Psoas muscle (tissue), 8 donors: ENCODE measurements around the gene BEST2. TPM values are rescaled to one million over a fixed set of nuclear protein-coding genes. Genes with fewer than 3 reads are reported as not detected.

Experiments used
- ATAC-seq, 4 donors: fragments of 200-7000 bp; cut with Tn5 transposase; one replicate each; pipeline ENCODE4 v1.9.1; 2020; ENCODE audit warnings: moderate library complexity in 3 of 4, mild to moderate bottlenecking in 2 of 4
- DNase-seq, 2 donors: peaks; one replicate each; pipeline ENCODE4 v3.0.0-alpha.2; 2020
- H3K27ac ChIP-seq: fragments of 200-600 bp; one replicate; pipeline ENCODE4 v1.8.0; 2022
- H3K27me3 ChIP-seq, 3 donors: fragments of 200-600 bp in 1 of 3; one replicate each; pipeline versions ENCODE4 v1.6.1 to v1.8.0; 2013 to 2022; ENCODE audit warnings: low read length in 2 of 3, mild to moderate bottlenecking in 2 of 3, moderate library complexity in 1 of 3; ENCODE audit not compliant: insufficient read depth in 3 of 3
- H3K36me3 ChIP-seq, 2 donors: fragments of 200-600 bp in 1 of 2; one replicate each; pipeline versions ENCODE4 v1.6.1 to v1.8.0; 2013 to 2022; ENCODE audit warnings: low read depth in 1 of 2, mild to moderate bottlenecking in 1 of 2, moderate library complexity in 1 of 2; ENCODE audit not compliant: insufficient read depth in 1 of 2
- H3K4me1 ChIP-seq: fragments of 200-600 bp; one replicate; pipeline ENCODE4 v1.8.0; 2022
- H3K4me3 ChIP-seq: fragments of 200-600 bp; one replicate; pipeline ENCODE4 v1.8.0; 2022; ENCODE audit warnings: mild to moderate bottlenecking
- H3K9me3 ChIP-seq: fragments of 200-600 bp; one replicate; pipeline ENCODE4 v1.8.0; 2022
- WGBS, 3 donors: extraction: QIAGEN DNeasy Blood & Tissue Kit; methylation state at CpG; one replicate each; pipeline versions ENCODE4 v1.1.6 to v1.1.7; 2013; 5-methylcytosine and 5-hydroxymethylcytosine counted together
- intact Hi-C, 2 donors: fragments of 100-400 bp; cut with DNase I; formaldehyde crosslinking; loops; one replicate each; pipeline versions ENCODE4 v1.11.0 to v1.14.2; 2022
- polyA plus RNA-seq, 3 donors: library from polyadenylated mRNA; stranded (reverse); fragments of 200-250 nt; gene quantifications; one replicate each; pipeline ENCODE4 v1.2.3, GENCODE V29; 2013
- total RNA-seq, 4 donors: library from RNA; stranded (reverse); fragmentation: NEBNext Ultra II Directional in 2 of 4; extraction: Animal tissue kit (Norgen Biotek cat#: 25700) in 2 of 4; gene quantifications; one replicate each; pipeline versions ENCODE4 v1.2.1 to v1.2.4, GENCODE V29; 2021 to 2023
- TF ChIP-seq, protein P1 (sequence below): fragments of 200-600 bp; IDR thresholded peaks from one replicate; pipeline ENCODE4 v1.8.0; 2022; ENCODE audit warnings: antibody characterized with exemption
- donor health status: healthy with polysubstance abuse.
- donor health status: DM: no; HTN: no; CAD: no; lungs with moderate emphysema.
- donor health status: Bipolar disorder and iron deficiency.
- donor health status: healthy.
- donor health status: DM: yes; HTN: yes; CAD: no.
- donor health status: DM: no; HTN: no; CAD: no.
- donor health status: DM: no; HTN: no; CAD: no.
- donor health status: DM: yes; HTN: yes; CAD: no.

BEST2 gene
- total and polyA plus RNA-seq, 7 donors: 0.04 to 0.37 (median 0.08) TPM; not detected in 4

DNA sequence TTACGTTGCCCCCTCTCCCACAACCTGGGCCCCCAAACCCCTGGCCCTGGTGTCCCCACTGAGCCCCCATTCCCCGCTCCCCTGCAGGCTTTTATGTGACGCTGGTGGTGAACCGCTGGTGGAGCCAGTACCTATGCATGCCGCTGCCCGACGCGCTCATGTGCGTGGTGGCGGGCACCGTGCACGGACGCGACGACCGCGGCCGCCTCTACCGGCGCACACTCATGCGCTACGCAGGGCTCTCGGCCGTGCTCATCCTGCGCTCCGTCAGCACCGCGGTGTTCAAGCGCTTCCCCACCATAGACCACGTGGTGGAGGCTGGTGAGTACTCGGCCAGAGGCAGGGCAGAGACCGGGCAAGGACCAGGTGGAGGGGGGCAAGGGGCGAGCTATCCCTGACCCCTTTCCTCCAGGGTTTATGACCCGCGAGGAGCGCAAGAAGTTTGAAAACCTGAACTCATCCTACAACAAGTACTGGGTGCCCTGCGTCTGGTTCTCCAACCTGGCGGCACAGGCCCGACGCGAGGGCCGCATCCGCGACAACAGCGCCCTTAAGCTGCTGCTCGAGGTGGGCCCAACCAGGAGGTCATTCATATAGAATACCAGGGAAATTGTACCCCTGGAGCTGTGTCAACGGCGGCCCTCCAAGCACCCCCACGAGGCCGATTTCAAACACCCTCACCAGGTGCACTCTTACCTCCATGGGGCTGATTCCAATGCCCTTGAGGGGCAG, 3.0 kb downstream of the BEST2 start:
- ATAC-seq (no peak), DNase-seq (no peak)
- 67 to 71% (median 70%) methylated on average over 49 to 50 of the region's 50 CpGs for WGBS, 3 donors
- Histone ChIP-seq H3K4me1 (no peaks in the 10 kb centered on the region), H3K36me3 (no peaks in the 10 kb centered on the region), H3K27ac (no peak overlapping the region), H3K4me3 (no peak overlapping the region), H3K9me3 (no peaks in the 10 kb centered on the region), H3K27me3 (peaks cover 0 to 27% (median 15%) of the 10 kb centered on the region in 3 donors)
- TF ChIP-seq, protein P1, sequence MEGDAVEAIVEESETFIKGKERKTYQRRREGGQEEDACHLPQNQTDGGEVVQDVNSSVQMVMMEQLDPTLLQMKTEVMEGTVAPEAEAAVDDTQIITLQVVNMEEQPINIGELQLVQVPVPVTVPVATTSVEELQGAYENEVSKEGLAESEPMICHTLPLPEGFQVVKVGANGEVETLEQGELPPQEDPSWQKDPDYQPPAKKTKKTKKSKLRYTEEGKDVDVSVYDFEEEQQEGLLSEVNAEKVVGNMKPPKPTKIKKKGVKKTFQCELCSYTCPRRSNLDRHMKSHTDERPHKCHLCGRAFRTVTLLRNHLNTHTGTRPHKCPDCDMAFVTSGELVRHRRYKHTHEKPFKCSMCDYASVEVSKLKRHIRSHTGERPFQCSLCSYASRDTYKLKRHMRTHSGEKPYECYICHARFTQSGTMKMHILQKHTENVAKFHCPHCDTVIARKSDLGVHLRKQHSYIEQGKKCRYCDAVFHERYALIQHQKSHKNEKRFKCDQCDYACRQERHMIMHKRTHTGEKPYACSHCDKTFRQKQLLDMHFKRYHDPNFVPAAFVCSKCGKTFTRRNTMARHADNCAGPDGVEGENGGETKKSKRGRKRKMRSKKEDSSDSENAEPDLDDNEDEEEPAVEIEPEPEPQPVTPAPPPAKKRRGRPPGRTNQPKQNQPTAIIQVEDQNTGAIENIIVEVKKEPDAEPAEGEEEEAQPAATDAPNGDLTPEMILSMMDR: no peak
- intact Hi-C loops: no loop called here

DNA sequence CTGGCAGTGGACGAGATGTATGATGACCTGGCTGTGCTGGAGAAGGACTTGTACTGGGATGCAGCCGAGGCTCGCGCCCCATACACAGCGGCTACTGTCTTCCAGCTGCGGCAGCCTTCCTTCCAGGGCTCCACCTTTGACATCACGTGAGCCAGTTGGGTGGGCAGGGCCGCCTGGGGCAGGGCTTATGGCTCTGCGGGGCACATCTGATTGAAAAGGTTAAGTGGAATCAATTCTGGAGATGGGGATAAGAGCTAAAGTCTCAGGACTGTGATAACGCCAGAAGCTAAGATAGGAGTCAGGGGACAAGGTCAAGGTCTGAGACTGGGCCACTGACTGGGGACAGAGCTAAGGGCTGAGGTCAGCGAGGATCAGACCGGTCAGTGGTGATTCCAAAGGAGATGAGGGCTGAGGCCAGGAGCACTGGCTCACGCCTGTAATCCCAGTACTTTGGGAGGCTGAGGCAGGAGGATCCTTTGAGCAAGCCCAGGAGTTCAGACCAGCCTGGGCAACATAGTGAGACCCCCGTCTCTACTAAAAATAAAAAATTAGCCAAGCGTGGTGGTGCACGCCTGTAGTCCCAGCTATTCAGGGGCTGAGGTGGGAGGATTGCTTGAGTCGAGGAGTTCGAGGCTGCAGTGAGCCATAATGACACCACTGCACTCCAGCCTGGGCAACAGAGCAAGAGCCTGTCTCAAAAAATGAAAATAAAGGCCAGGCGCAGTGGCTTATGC, 4.7 kb downstream of the BEST2 start:
- Histone ChIP-seq H3K9me3 (no peaks in the 10 kb centered on the region), H3K27ac (no peak overlapping the region), H3K4me3 (no peak overlapping the region), H3K4me1 (no peaks in the 10 kb centered on the region), H3K27me3 (peaks cover 0 to 17% (median 10%) of the 10 kb centered on the region in 3 donors), H3K36me3 (no peaks in the 10 kb centered on the region)
- TF ChIP-seq, protein P1: no peak
- DNase-seq: no peak
- intact Hi-C loops: loop anchor here in 1 of 2 donors (2.0 kb wide), 1 partner anchor 46 kb away; no protein-coding TSS in a partner anchor
- no peak for ATAC-seq
- WGBS, 3 donors: 81 to 92% (median 91%) methylated on average over 19 of the region's 19 CpGs

DNA sequence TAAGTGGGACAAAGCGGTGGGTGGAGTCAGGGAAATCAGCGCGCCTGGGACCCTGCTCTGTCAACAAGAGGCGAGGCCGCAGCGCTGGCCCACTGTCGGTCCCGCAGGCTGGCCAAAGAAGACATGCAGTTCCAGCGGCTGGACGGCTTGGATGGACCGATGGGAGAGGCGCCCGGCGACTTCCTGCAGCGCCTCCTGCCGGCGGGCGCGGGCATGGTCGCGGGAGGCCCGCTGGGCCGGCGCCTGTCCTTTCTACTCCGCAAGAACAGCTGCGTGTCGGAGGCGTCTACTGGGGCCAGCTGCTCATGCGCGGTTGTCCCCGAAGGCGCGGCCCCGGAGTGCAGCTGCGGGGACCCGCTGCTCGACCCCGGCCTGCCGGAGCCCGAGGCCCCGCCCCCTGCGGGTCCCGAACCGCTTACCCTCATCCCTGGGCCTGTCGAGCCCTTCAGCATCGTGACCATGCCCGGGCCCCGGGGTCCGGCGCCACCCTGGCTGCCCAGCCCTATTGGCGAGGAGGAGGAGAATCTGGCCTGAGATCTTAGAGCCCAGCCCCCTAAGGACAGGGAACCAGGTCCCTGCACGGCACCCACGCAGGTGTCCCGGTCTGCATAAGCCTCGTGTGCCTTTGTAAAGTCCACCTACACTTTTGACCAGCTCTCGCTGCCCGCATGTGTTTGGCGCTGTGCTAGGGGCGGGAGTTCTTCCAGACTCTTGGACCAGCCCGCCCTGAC, 6.1 kb downstream of the BEST2 start:
- intact Hi-C loops: loop anchor here in 1 of 2 donors (2.0 kb wide), 1 partner anchor 47 kb away; no protein-coding TSS in a partner anchor
- WGBS, 3 donors: 3 to 7% (median 5%) methylated on average over 40 to 60 of the region's 60 CpGs

DNA sequence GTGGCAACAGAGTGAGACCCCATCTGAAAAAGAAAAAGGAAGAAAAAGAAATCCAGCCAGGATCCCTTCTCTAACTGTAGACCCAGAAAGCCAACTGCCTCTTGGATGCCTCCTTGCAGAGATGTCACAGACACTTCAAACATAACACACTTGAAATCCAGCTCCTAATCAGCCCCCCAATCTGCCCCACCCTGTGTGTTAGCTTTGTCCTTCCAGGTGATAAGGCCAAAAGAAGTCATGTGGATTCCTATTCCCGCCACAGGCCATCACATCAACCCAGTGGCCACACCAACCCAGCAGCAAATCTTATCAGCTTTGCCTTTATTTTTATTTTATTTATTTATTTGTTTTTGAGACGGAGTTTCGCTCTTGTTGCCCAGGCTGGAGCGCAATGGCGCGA, 8.1 kb downstream of the BEST2 start:
- no peaks in the 10 kb centered on the region for H3K4me1 ChIP-seq
- no peak overlapping the region for H3K4me3 ChIP-seq
- H3K9me3 ChIP-seq: no peaks in the 10 kb centered on the region
- H3K27me3 ChIP-seq: no peaks in the 10 kb centered on the region
- DNase-seq (no peak), ATAC-seq (no peak)
- TF ChIP-seq, protein P1: no peak
- intact Hi-C loops: loop anchor here (5.0 kb wide), 2 partner anchors 38 to 43 kb away; partner anchors contain the start of genes PRDX2 (in 1 of the 2) and THSD8 (in 1 of the 2)
- no peak overlapping the region for H3K27ac ChIP-seq
- WGBS, 3 donors: 92 to 99% (median 95%) methylated on average over 6 of the region's 6 CpGs
- peaks cover 0 to 28% of the 10 kb centered on the region in 2 donors for H3K36me3 ChIP-seq

More for the DNA sequence above, 6.1 kb downstream of the BEST2 start:
- peaks cover 0 to 11% of the 10 kb centered on the region in 2 donors for H3K36me3 ChIP-seq
- peak; percentile 79 to 85 for DNase-seq
- H3K4me1 ChIP-seq: no peaks in the 10 kb centered on the region
- peaks cover 0 to 9% (median 3%) of the 10 kb centered on the region in 3 donors for H3K27me3 ChIP-seq
- H3K27ac ChIP-seq: peak overlapping the region; percentile 30
- H3K9me3 ChIP-seq: no peaks in the 10 kb centered on the region
- ATAC-seq: peak; percentile 82 to 91 (median 84)
- peak overlapping the region; percentile 52 for H3K4me3 ChIP-seq
- TF ChIP-seq, protein P1: peak; percentile 86
